Amygdala (tissue), 56 donors: Measurements from ENCODE around the gene SAC3D1.
A peak's percentile ranks its signal among the peaks of the same experiment; 100 is the strongest.
"Not testable (repeated sequence)": the region's sequence is repeated elsewhere in the genome, so short reads cannot be mapped to it uniquely, and the experiment has no call there.

ENCODE experiments used
- DNase-seq, 56 donors: peaks; one replicate each; lab custom pipeline; 2025; lab: John Stamatoyannopoulos, UW

SAC3D1 gene

DNA sequence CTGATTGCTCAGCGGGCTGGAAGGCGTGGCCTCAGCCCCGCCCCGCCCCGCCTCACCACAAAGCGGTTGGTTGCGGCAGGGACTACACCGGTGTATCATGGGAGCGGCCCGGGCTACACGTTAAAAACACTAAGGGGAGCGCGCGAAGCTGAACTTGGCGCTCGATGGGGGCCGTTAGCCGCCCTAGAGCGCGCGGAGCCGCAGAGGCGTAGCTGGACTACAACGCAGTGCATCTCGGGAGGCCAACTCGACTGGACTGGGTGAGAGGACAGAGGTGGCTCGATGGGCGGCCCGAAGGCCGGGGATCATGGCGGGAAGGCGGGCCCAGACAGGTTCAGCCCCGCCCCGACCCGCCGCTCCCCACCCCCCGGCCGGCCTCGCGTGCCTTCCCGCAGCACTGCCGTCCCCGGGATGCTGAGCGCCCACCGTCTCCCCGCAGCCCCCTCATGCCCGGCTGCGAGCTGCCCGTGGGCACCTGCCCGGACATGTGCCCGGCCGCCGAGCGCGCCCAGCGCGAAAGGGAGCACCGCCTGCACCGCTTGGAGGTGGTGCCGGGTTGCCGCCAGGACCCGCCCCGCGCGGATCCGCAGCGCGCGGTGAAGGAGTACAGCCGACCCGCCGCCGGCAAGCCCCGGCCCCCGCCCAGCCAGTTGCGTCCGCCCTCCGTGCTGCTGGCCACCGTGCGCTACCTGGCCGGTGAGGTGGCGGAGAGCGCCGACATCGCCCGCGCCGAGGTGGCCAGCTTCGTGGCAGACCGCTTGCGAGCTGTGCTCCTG lies at the start of gene SAC3D1:
TSS of gene SAC3D1 (plus strand) at position 364 of the 776 bp plus-strand sequence. CDS start at position 447, 83 bp downstream.
- peak; percentile 30 to 97 (median 83) for DNase-seq

- no peak for DNase-seq
Measured at GRCh38 chr11:64994318-64994717, 46.7 kb upstream of the SAC3D1 start.

GRCh38 chr11:64996327-64996709 lies 44.7 kb upstream of the SAC3D1 start:
- DNase-seq: no peak

- peak in 51 of 56 donors; percentile 3 to 75 (median 38) for DNase-seq
Measured at GRCh38 chr11:64996710-64997380, 44.2 kb upstream of the SAC3D1 start, which contains the start of gene BATF2. BATF2 (minus strand) TSS chr11:64996971; CDS start chr11:64996914, 57 bp downstream.

GRCh38 chr11:64998141-64998540 lies 42.9 kb upstream of the SAC3D1 start:
- DNase-seq: no peak

GRCh38 chr11:64998690-64999431 lies 42.1 kb upstream of the SAC3D1 start:
- DNase-seq: no peak

DNA sequence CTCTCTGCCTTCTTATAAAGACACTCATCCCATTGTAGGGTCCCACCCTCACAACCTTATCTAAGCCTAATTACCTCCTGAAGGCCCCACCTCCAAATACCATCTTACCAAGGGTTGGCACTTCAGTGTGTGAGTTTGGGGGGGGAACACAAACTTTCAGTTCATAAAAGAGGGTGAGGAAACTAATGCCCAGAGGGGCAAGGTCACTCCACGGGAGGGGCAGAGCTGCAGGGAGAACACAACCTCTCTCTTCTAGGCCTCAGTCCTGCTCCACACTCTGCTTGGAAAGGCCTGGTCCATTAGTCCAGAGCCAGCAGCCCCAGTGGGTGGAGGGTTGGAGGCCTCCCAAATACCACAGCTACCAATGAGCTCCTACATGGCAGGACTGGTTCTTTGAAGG lies 41.5 kb upstream of the SAC3D1 start:
- no peak for DNase-seq

DNA sequence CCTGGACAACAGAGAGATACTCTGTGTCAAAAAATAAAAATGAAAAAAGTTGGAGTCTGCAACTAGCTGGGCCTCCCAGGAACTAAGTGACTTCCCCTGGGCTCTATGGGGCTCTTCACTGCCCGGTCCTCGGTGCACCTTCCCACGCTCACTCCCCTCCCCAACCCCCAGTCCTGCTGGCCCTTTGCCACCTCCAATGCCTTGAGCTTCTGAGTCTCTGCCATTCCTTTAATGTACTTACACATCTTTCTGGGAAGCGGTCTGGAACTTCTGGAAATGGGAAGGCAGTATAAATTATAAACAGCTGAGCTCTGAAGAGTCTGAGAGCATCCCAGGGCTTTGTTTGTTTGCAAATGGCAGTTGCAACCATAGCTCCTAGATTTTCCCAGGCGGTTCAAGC lies 38.3 kb upstream of the SAC3D1 start:
- DNase-seq: no peak

DNA sequence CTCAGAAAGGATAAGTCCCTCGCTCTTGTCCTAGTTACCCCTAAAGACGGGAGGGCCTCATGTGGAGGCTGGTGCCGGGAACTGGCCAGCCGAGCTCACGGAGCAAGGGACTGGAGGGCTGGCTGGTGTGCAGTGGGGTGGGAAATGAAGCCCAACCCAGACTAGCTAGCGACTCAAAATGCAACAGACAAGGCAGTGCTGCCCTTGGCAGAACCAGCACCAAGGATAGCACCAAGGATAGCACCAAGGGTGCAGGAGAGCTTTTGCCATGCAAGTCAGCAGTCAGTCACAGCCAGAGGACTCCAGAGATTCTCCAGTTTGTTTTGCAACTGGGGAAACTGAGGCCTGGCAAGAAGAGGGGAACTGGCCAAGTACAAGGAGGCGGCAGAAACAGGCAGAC lies 37.7 kb upstream of the SAC3D1 start:
- no peak for DNase-seq

GRCh38 chr11:65003968-65004367 lies 37.0 kb upstream of the SAC3D1 start:
- DNase-seq: not testable (repeated sequence)

GRCh38 chr11:65008016-65008415 lies 33.0 kb upstream of the SAC3D1 start:
- no peak for DNase-seq

DNA sequence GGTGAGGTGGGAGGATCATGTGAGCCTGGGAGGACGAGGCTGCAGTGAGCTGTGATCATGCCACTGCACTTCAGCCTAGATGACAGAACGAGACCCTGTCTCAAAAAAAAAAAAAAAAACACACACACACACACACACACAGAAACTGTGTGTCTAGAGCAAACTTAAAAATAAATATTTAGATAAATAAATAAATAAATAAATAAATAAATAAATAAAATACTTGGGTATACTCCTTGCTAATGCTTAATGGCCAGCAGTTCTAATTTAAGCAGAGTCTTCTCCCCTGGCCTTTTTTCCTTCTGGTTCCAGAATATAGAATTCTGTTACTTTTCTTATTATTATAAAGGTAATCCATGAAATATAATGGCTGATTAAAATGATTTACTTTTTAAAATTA lies 32.1 kb upstream of the SAC3D1 start:
- no peak for DNase-seq

GRCh38 chr11:65013130-65013887 lies 27.7 kb upstream of the SAC3D1 start:
- DNase-seq: peak; percentile 43 to 89 (median 77)

DNA sequence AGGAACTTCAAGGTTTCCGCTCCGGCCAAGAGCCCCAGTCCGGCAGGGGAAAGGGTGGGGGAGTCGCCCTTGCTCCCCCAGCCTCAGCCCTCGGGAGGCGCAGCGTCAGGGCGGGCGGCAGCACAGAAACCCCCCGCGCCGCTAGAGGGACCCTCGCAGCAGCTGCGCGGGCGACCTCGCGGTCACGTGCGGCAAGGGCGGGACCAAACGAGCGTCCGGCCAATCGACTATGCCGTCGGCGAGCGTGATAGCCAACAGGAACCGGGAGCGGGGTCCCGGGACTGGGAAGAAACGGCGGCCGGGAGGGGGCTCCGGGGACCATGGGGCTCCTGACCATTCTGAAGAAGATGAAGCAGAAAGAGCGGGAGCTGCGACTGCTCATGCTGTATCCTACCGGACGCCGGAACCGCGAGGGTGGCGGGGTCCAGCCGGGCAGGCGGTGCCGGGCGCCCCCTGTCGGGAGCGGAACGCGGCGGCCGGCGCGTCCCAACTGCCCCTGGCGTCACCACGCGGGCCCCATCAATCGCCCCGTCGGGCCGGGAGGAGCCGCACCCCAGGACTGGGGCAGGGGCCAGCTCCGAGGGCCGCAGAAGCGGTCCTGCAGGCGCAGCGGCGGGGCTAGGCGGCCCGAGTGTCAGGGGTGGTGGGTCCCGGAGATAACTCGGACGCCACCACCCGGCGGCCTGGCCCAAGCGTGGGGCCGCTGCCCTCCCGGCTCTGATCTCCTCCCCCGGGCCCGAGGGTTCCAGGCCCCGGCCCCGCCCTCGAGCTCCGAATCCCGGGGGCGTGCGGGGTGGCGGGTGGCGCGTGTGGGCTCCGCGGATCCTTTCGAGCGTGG lies 26.9 kb upstream of the SAC3D1 start, which contains the start of gene ARL2:
TSS of gene ARL2 (plus strand) at position 273 of the 838 bp plus-strand sequence. CDS start at position 321, 48 bp downstream.
- peak; percentile 43 to 94 (median 86) for DNase-seq

DNA sequence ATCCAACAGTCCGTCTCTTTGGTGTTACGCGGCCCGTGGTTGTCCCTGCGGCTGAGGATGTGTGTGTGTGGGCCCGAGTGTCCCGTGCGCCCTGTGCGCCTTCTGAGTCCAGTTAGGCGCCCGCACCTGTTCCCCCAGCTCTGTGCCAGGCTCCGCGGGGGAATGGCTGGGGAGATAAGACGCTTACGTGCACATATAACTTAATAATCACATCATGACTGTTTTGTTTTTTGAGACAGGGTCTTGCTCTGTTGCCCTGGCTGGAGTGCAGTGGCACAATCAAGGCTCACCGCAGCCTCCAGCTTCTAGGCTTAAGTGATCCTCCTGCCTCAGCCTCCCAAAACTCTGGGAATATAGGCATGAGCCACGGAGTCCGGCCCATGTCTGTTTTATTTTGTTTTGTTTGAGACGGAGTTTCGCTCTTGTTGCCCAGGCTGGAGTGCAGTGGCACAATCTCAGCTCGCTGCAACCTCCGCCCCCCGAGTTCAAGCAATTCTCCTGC lies 26.2 kb upstream of the SAC3D1 start:
- DNase-seq: no peak

- DNase-seq: no peak
Measured at GRCh38 chr11:65016705-65017104, 24.3 kb upstream of the SAC3D1 start.

GRCh38 chr11:65017937-65018336 lies 23.1 kb upstream of the SAC3D1 start:
- DNase-seq: no peak

- no peak for DNase-seq
Measured at GRCh38 chr11:65019824-65020223, 21.2 kb upstream of the SAC3D1 start.

DNA sequence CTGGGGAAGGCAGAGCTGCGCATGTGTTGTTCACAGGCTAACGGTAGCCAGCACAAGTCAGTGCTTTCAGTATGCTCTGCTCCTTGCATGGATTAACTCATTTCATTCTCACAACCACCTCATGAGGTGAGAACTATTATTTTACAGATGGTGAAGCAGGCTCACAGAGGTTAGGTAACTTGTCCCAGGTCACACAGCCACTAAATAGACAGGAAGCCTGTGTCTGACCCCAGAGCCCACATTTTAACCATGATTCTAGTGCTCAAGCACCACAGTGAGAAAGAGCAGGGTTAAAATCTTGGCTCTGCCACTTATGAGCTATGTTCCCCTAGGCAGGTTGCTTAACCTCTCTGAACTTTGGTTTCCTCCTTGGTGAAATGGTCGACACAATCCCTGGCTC lies 20.0 kb upstream of the SAC3D1 start:
- no peak for DNase-seq
